ENCODE data around the gene TMEM120A.

DNA sequence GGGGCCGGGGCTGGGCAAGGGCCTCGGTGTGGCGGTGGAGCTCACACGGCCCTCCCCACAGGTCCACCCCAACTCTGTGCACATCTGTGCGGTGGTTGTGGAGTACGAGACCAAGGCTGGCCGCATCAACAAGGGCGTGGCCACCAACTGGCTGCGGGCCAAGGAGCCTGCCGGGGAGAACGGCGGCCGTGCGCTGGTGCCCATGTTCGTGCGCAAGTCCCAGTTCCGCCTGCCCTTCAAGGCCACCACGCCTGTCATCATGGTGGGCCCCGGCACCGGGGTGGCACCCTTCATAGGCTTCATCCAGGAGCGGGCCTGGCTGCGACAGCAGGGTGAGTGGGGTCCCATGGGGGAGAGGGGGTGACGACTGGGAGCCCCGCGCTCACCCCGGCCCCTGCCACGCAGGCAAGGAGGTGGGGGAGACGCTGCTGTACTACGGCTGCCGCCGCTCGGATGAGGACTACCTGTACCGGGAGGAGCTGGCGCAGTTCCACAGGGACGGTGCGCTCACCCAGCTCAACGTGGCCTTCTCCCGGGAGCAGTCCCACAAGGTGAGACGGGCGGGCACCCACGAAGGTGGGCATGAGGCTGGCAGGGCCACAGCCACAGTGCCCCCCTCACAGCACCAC is 8.8 kb downstream of the TMEM120A start:
- TF ChIP-seq, protein P1, sequence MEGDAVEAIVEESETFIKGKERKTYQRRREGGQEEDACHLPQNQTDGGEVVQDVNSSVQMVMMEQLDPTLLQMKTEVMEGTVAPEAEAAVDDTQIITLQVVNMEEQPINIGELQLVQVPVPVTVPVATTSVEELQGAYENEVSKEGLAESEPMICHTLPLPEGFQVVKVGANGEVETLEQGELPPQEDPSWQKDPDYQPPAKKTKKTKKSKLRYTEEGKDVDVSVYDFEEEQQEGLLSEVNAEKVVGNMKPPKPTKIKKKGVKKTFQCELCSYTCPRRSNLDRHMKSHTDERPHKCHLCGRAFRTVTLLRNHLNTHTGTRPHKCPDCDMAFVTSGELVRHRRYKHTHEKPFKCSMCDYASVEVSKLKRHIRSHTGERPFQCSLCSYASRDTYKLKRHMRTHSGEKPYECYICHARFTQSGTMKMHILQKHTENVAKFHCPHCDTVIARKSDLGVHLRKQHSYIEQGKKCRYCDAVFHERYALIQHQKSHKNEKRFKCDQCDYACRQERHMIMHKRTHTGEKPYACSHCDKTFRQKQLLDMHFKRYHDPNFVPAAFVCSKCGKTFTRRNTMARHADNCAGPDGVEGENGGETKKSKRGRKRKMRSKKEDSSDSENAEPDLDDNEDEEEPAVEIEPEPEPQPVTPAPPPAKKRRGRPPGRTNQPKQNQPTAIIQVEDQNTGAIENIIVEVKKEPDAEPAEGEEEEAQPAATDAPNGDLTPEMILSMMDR (IDR thresholded peaks at IDR 0.05), result no peak
- TF ChIP-seq POLR2A (IDR thresholded peaks at IDR 0.05) (no peak), POLR2AphosphoS5 (IDR thresholded peaks at IDR 0.05) (no peak), EP300 (IDR thresholded peaks at IDR 0.05) (no peak)
